Prostate gland (tissue), 2 donors: ENCODE measurements around the gene PEX11A. TPM values are rescaled to one million over a fixed set of nuclear protein-coding genes. Genes with fewer than 3 reads are reported as not detected.

Experiments used
- DNase-seq: peaks from one replicate; pipeline ENCODE4 v3.0.0-alpha.2; 2019; ENCODE audit warnings: low spot score
- H3K27ac ChIP-seq, 2 donors: fragments of 200-600 bp; sonication (generic); 2 replicates each; pipeline ENCODE4 v1.5.1; 2017 to 2019
- H3K27me3 ChIP-seq: fragments of 200-600 bp; sonication (generic); replicated peaks from 2 replicates; pipeline ENCODE4 v1.5.1; 2019; ENCODE audit not compliant: insufficient read depth
- H3K36me3 ChIP-seq, 2 donors: fragments of 200-600 bp; sonication (generic); 1 replicate in 1 of 2; 2 replicates in 1 of 2; pipeline versions ENCODE4 v1.5.1 to v1.8.1; 2017 to 2019
- H3K4me1 ChIP-seq: fragments of 200-600 bp; sonication (generic); replicated peaks from 2 replicates; pipeline ENCODE4 v1.5.1; 2019
- H3K4me3 ChIP-seq, 2 donors: fragments of 200-600 bp; sonication (generic); 2 replicates each; pipeline ENCODE4 v1.5.1; 2017 to 2019
- H3K9me3 ChIP-seq: fragments of 200-600 bp; sonication (generic); 2 replicates; pipeline ENCODE4 v1.5.1; 2017
- POLR2A ChIP-seq: fragments of 450-650 bp; IDR thresholded peaks from one replicate; pipeline ENCODE4 v1.6.1; 2016; ENCODE audit warnings: antibody characterized with exemption, mild to moderate bottlenecking
- POLR2AphosphoS5 ChIP-seq: sonication (generic); formaldehyde crosslinking; IDR thresholded peaks from one replicate; pipeline ENCODE4 v1.6.1; 2017; ENCODE audit warnings: antibody characterized with exemption
- WGBS: methylation state at CpG from one replicate; pipeline ENCODE4 v1.1.5; 2018; 5-methylcytosine and 5-hydroxymethylcytosine counted together
- intact Hi-C: fragments of 100-400 bp; cut with DNase I; formaldehyde crosslinking; loops from one replicate; pipeline ENCODE4 v1.14.2; 2022
- total RNA-seq, 2 donors: library from RNA; depleted of rRNA; stranded (reverse); fragments of >200 nt; gene quantifications; one replicate each; pipeline ENCODE4 v1.1.0, GENCODE V29; 2016
- TF ChIP-seq, protein P1 (sequence below), 4 experiments: fragments of 200-600 bp in 2 of 4; fragments of 450-650 bp in 2 of 4; sonication (generic) in 2 of 4; IDR thresholded peaks; 1 replicate in 3 of 4; 2 replicates in 1 of 4; pipeline ENCODE4 v1.5.1; 2016 to 2019; ENCODE audit warnings: antibody characterized with exemption in 4 of 4, mild to moderate bottlenecking in 2 of 4, moderate library complexity in 2 of 4

The PEX11A gene, protein sequence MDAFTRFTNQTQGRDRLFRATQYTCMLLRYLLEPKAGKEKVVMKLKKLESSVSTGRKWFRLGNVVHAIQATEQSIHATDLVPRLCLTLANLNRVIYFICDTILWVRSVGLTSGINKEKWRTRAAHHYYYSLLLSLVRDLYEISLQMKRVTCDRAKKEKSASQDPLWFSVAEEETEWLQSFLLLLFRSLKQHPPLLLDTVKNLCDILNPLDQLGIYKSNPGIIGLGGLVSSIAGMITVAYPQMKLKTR
- total RNA-seq = 10 to 100 TPM; 13.5 to 23.3 TPM

DNA sequence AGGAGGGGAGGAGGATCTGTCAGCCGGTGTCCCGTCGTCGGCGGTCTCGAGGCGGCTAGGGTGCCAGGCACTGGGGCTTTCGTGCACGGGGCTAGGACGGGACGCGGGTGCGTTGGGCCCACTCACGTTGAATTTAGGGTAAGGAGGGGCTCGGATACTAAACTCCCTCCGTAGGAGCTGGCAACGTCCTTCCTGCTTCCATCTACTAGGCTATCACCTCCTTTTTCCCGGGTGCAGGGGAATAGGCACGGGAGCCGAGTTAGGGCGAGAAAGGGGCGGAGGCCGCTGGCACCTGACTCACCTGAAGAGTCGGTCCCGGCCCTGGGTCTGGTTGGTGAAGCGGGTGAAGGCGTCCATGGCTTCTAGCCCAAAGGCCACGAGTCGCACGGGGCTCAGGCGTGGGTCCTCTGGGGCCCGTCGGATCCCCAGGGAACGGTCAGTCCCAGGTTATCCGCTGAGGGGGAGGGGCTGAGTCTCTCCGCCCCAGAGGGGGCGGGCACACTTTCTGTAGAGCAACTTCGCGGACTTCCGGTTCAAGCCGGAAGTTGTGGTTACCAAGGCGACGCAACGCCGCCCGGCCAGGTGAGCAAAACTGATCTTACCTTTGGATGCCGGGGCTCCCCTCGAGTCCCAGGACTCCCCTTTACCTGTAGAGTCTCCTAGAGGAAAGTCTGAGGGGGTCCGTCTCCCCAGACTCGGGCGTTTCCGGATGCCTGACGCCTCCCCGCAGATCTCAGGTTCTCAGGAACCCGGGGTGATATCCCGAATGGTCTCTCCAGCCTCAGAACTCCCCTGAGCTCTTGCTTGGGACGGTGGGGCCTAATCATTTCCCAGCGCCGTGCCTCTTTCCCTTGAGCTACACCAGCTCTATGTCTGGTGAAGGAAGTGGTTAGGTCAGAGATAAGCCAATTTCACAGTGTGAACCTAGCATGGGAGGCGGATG, at the start of gene PEX11A, which contains the start of gene WDR93:
Gene PEX11A, minus strand, starts transcription at position 479 of the 943 bp plus-strand sequence. Its CDS starts 122 bp downstream, at position 357.
Gene WDR93, plus strand, starts transcription at position 536 of the 943 bp plus-strand sequence. CDS start 10,936 bp downstream, outside the sequence.
- H3K36me3 ChIP-seq = no peaks in the 10 kb centered on the region
- H3K4me1 ChIP-seq = no peaks in the 10 kb centered on the region
- intact Hi-C loops = no loop called here
- no peaks in the 10 kb centered on the region for H3K27me3 ChIP-seq
- peak; percentile 88 for DNase-seq
- H3K9me3 ChIP-seq = no peaks in the 10 kb centered on the region
- H3K27ac ChIP-seq = peak within 1 kb of the TSS; percentile 79
- peak; percentile 88 for TF ChIP-seq POLR2A
- peak; percentile 87 for TF ChIP-seq POLR2AphosphoS5
- TF ChIP-seq, protein P1, sequence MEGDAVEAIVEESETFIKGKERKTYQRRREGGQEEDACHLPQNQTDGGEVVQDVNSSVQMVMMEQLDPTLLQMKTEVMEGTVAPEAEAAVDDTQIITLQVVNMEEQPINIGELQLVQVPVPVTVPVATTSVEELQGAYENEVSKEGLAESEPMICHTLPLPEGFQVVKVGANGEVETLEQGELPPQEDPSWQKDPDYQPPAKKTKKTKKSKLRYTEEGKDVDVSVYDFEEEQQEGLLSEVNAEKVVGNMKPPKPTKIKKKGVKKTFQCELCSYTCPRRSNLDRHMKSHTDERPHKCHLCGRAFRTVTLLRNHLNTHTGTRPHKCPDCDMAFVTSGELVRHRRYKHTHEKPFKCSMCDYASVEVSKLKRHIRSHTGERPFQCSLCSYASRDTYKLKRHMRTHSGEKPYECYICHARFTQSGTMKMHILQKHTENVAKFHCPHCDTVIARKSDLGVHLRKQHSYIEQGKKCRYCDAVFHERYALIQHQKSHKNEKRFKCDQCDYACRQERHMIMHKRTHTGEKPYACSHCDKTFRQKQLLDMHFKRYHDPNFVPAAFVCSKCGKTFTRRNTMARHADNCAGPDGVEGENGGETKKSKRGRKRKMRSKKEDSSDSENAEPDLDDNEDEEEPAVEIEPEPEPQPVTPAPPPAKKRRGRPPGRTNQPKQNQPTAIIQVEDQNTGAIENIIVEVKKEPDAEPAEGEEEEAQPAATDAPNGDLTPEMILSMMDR (IDR thresholded peaks at IDR 0.05) = peak in 1 of 4 experiments; percentile 10
- 2% methylated on average over 57 of the region's 60 CpGs for WGBS
- H3K4me3 ChIP-seq = peak within 1 kb of the TSS; percentile 71 to 73

DNA sequence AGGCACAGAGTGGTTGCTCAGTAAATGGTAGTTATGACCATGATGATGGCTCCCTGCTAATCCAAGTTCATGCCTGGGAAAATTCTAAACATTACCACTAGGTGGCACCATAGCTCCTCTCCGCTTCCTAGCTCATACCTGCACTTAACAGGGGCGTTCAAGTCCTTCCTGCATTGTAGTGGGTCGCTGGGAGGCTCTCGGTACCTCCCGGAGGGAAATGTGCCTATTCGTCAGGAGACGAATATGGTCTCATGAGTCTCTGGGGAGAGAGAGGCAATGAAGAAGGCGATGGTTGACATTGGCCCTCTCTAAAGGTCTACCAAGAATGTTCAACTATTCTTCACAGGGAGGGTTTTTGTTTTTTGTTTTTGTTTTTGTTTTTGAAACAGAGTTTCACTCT, 49.6 kb upstream of the PEX11A start:
- H3K9me3 ChIP-seq = no peaks in the 10 kb centered on the region
- no peaks in the 10 kb centered on the region for H3K4me1 ChIP-seq
- H3K4me3 ChIP-seq = no peak overlapping the region
- H3K27ac ChIP-seq = peak overlapping the region; percentile 15 to 57
- H3K27me3 ChIP-seq = no peaks in the 10 kb centered on the region
- peak; percentile 75 for DNase-seq
- intact Hi-C loops = loop anchor here (10.0 kb wide), 1 partner anchor 95 kb away; no protein-coding TSS in a partner anchor
- no peak for TF ChIP-seq POLR2A
- TF ChIP-seq, protein P1 (IDR thresholded peaks at IDR 0.05) = peak; percentile 84 to 93 (median 90)
- peak; percentile 57 for TF ChIP-seq POLR2AphosphoS5
- no peaks in the 10 kb centered on the region for H3K36me3 ChIP-seq
- 7% methylated on average over 8 of the region's 8 CpGs for WGBS

DNA sequence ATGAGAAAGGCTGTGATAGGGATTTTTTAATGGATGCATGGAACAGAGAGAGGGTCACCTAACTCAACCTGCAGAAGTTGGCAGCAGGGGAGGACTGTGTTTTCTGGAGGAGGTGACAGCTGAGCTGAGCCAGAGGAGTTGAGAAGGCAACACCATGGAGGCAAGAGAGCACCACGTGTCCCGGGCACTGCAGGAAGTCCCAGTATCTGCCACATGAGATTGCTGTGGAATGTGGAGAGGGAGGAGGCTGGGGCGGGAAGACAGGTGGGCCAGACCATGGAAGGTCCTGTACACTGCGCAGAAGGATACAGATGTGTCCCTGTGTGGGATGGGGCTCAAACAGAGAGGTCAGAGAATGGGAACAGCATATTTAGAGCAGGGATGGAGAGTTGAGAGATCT, 45.2 kb upstream of the PEX11A start:
- no peak for DNase-seq
- Histone ChIP-seq H3K9me3 (no peaks in the 10 kb centered on the region), H3K27me3 (no peaks in the 10 kb centered on the region), H3K4me1 (no peaks in the 10 kb centered on the region), H3K27ac (no peak overlapping the region), H3K36me3 (no peaks in the 10 kb centered on the region), H3K4me3 (no peak overlapping the region)
- WGBS = 64% methylated on average over 4 of the region's 4 CpGs
- intact Hi-C loops = no loop called here
- no peak for TF ChIP-seq POLR2AphosphoS5
- TF ChIP-seq, protein P1 (IDR thresholded peaks at IDR 0.05) = no peak
- TF ChIP-seq POLR2A = no peak

DNA sequence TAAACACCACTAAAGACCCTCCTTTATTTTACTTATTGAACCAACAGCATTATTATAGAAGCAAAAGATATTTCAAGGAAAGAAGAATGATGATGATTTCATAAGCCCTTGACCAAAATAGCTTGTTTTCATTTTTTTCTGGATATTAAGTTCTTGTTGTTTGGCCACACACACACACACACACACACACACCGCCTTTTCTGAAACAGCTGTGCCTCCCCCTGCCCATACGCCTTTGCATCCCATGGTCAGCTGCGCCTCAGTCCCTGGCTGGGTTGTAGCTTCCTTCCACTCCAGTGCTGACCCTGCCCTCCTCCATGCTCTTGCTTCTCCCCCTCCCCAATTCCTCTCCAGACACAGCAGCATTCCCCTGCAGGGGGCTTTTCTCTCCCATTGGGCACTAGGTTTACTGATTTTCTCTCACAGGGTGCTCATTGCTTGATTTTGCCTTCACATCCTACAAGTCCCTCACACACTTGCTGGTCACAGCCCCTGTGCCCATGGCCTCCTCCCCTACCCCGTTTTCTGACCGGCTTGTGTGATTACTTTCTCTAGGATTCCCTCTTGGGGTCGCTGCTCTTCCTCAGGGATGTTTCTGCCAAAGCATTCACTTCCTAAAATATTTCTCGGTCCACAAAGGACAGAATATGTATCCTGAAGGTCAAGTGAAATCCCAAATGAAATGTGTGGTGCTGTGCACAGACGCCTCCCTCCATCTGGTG, 42.1 kb upstream of the PEX11A start:
- H3K36me3 ChIP-seq = no peaks in the 10 kb centered on the region
- no peaks in the 10 kb centered on the region for H3K9me3 ChIP-seq
- TF ChIP-seq, protein P1 (IDR thresholded peaks at IDR 0.05) = no peak
- TF ChIP-seq POLR2AphosphoS5 = no peak
- no peak for TF ChIP-seq POLR2A
- WGBS = 57% methylated on average over 8 of the region's 8 CpGs
- H3K4me1 ChIP-seq = no peaks in the 10 kb centered on the region
- H3K27ac ChIP-seq = no peak overlapping the region
- H3K27me3 ChIP-seq = no peaks in the 10 kb centered on the region
- DNase-seq = no peak
- no peak overlapping the region for H3K4me3 ChIP-seq
- intact Hi-C loops = no loop called here
